Measurements from ENCODE around the gene PDE4D. TPM values are rescaled to one million over a fixed set of nuclear protein-coding genes. Genes with fewer than 3 reads are reported as not detected.

The PDE4D gene
- total and polyA plus RNA-seq, 2 donors (not counting 3 experiments of a cell fraction or from before 2014, with no cell fraction given): 34.5 to 51.2 TPM

DNA sequence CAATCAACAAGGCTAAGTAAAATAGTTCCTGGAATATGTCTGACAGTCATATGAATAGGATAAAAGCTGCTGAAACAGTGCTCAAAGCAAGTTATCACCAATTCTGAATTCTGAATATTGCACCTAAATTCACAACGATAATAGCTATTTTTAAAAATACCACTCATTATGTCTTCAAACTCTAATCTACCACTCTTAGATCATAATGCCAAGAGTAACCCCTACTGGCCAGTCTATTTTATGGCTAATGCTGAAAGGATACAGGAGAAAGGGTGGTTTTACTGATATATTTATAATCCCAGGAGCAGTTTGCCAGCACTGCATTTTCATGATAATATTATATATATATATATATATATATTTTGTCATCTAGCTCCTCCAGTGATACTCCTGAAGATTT, 232.8 kb downstream of the PDE4D start:
- ChIA-PET CTCF (interaction anchor here (0.6 to 6.5 kb wide), 46 partner anchors 9 to 626 kb away, joined by 3 to 139 read pairs (median 4); no protein-coding TSS in a partner anchor), POLR2A (no interaction called here)
- H3K79me2 ChIP-seq (ENCODE audit: control insufficient read depth, insufficient read depth, low read length): no peaks in the 10 kb centered on the region
- no peaks in the 10 kb centered on the region for H3K36me3 ChIP-seq (ENCODE audit: control insufficient read depth in 2 of 2, extremely low read depth in 1 of 2, insufficient read depth in 2 of 2, low read length in 2 of 2)
- dilution Hi-C loops (cut with MboI; ENCODE audit: extremely low pct_ligation_motif_present, low sequenced_read_pairs): no loop called here
- no TSS peak for BruUV-seq (replicated peaks)
- no peak overlapping the region for H3K4me2 ChIP-seq (ENCODE audit: insufficient read depth, low read length)
- no peaks in the 10 kb centered on the region for H3K27me3 ChIP-seq (ENCODE audit: control insufficient read depth in 2 of 2, insufficient read depth in 2 of 2, low read length in 2 of 2)
- H2AFZ ChIP-seq (ENCODE audit: low read depth, low read length): no peak overlapping the region
- H3K9me3 ChIP-seq (replicated peaks; ENCODE audit: control insufficient read depth, insufficient read depth, low read length): no peaks in the 10 kb centered on the region
- intact Hi-C loops (cut with micrococcal nuclease): loop anchor here (1.0 to 5.0 kb wide), 6 partner anchors 73 to 473 kb away; no protein-coding TSS in a partner anchor
- H4K20me1 ChIP-seq (replicated peaks; ENCODE audit: control insufficient read depth, extremely low read depth, insufficient read depth, low read length): peaks cover 3% of the 10 kb centered on the region
- no peak overlapping the region for H3K27ac ChIP-seq (ENCODE audit: insufficient read depth, low read depth, low read length)
- TF ChIP-seq, protein P1, sequence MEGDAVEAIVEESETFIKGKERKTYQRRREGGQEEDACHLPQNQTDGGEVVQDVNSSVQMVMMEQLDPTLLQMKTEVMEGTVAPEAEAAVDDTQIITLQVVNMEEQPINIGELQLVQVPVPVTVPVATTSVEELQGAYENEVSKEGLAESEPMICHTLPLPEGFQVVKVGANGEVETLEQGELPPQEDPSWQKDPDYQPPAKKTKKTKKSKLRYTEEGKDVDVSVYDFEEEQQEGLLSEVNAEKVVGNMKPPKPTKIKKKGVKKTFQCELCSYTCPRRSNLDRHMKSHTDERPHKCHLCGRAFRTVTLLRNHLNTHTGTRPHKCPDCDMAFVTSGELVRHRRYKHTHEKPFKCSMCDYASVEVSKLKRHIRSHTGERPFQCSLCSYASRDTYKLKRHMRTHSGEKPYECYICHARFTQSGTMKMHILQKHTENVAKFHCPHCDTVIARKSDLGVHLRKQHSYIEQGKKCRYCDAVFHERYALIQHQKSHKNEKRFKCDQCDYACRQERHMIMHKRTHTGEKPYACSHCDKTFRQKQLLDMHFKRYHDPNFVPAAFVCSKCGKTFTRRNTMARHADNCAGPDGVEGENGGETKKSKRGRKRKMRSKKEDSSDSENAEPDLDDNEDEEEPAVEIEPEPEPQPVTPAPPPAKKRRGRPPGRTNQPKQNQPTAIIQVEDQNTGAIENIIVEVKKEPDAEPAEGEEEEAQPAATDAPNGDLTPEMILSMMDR (IDR thresholded peaks at IDR 0.05; ENCODE audit: extremely low read depth in 1 of 2, insufficient read depth in 1 of 2, low read depth in 1 of 2, low read length in 2 of 2): peak; percentile 22 to 27
- TF ChIP-seq POLR2A (IDR thresholded peaks at IDR 0.05; ENCODE audit: low read depth, low read length) (no peak), MYC (IDR thresholded peaks at IDR 0.05; ENCODE audit: low read depth, low read length) (no peak), GATA2 (IDR thresholded peaks at IDR 0.05; ENCODE audit: insufficient read depth, insufficient read length, low read depth, low read length) (no peak), POLR2AphosphoS5 (IDR thresholded peaks at IDR 0.05; ENCODE audit: insufficient read depth, low read depth, low read length) (no peak)
- FAIRE-seq (no peak), DNase-seq (ENCODE audit: low read depth, low spot score) (peak; percentile 52)
- no peak overlapping the region for H3K9ac ChIP-seq (replicated peaks; ENCODE audit: extremely low read depth, insufficient read depth, low read length)
- no peak overlapping the region for H3K4me3 ChIP-seq (replicated peaks in 1 of 3; ENCODE audit: insufficient read depth in 1 of 3, low read depth in 1 of 3, low read length in 3 of 3)
- H3K4me1 ChIP-seq (ENCODE audit: control insufficient read depth, extremely low read depth, insufficient read depth, low read length): peaks cover 21% of the 10 kb centered on the region
- no peaks in the 10 kb centered on the region for H3K9me1 ChIP-seq (replicated peaks; ENCODE audit: control insufficient read depth, extremely low read depth, insufficient read depth, low read length)

All from endothelial cell of umbilical vein (primary cell).